Ecto neural progenitor cell (in vitro differentiated cells): ENCODE results near the gene SLC38A7.
"Not testable (repeated sequence)": the region's sequence is repeated elsewhere in the genome, so short reads cannot be mapped to it uniquely, and the experiment has no call there.

Experiments
- DNase-seq: peaks from one replicate; pipeline ENCODE4 v3.0.0-alpha.2; 2018; ENCODE audit warnings: low spot score

The SLC38A7 gene, protein sequence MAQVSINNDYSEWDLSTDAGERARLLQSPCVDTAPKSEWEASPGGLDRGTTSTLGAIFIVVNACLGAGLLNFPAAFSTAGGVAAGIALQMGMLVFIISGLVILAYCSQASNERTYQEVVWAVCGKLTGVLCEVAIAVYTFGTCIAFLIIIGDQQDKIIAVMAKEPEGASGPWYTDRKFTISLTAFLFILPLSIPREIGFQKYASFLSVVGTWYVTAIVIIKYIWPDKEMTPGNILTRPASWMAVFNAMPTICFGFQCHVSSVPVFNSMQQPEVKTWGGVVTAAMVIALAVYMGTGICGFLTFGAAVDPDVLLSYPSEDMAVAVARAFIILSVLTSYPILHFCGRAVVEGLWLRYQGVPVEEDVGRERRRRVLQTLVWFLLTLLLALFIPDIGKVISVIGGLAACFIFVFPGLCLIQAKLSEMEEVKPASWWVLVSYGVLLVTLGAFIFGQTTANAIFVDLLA

GRCh38 chr16:58684354-58685083 is at the start of gene SLC38A7:
TSS of gene SLC38A7 (minus strand) at chr16:58684770. CDS start at chr16:58680126, 4,644 bp downstream.
- peak; percentile 93 for DNase-seq

DNA sequence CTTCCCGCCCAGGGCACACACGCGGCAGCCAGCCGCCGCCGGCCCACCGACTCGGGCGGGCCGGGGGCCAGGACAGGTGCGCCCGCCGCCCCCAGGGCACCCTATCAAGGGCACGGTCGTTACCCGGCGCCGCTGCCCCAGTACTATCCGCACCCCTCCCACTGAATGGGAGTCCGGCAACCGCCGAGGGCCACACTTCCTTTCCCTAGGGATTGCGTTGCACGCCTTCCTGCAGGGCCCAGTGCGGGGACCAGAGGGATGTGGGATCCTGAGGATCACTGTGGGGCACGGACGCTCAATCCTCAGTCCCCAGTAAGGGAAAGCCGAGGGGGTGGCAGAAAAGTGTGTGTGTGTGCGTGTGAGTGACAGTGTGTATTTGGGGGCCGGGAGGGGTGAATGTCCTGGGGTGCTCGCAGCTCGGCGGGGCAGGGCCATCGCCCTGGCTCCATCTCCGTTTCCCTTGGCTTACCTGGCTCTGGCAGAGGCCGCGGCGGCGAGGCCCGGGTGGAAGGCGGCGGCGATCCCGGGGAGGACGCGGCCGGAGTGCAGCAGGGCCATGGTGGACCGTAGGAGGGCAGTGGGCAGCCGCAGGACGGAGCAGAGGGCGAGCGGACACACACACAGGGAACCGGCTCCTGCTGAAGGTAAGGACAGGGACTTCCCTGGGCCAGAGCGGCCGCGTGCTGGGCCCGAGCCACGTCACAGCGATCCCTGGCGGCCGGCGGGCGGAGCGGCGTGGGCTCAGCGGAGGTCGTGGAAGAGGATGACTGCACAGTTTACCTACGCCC is 49.3 kb upstream of the SLC38A7 start, which contains the start of gene GOT2:
GOT2 (minus strand) TSS at position 646 of the 788 bp plus-strand sequence; CDS start at position 558, 88 bp downstream.
- DNase-seq = peak; percentile 92

GRCh38 chr16:58733248-58733670 is 48.7 kb upstream of the SLC38A7 start:
- no peak for DNase-seq

DNA sequence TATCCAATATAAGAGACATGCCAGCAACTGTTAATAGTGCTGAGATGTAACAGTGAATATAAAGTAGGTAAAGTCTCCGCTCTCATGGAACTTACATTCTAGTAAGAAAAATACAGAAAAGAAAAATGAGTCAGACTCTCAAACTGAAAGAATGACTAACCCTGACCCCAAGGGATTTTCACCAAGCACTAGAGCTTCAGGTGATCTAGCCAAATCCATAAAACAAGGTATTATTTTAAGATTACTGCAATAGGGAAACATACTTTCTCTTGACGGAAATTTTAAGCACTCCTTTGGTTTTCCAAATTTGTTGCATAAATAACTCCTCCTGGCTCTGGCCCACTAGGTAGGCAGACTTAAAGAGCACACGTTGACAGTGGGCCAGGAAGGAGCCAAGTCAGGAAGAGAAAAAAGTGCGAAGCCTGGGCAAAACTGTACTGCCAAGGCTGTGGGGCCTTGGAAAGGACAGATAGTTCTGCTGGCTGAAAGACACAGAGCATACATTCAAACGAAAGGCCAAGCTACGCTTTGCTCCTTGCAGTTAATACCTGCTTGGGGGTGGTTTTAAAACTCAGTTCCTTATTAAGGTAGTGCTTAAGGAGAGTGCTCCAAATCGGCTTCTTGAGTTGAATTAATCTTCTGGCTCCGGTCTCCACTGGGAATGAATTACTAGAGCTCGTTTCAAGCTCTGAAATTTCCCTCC is 48.1 kb upstream of the SLC38A7 start:
- no peak for DNase-seq

GRCh38 chr16:58730724-58731370 is 46.3 kb upstream of the SLC38A7 start:
- DNase-seq = no peak

GRCh38 chr16:58727796-58728568 is 43.4 kb upstream of the SLC38A7 start:
- DNase-seq = no peak

- DNase-seq = no peak
These were observed 42.6 kb upstream of the SLC38A7 start for GRCh38 chr16:58727028-58727781.

DNA sequence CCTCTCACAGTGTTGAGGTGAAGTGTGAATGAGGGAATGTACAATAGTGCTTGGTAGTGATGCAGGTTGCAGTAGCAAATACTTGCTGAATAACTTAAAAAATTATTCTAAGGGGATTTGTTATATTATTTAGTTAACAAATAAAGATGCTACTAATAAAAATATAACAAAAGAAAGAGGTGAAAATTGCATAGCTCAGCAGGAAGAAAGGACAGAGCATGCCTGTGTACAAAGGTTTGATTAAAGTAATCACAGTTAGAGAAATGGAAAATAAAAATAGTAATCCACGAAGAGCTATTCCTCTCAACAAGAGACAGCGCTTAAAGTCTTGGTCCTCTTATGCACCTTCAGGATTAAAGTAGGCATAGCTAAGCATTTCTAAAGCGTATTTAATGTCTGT is 38.5 kb upstream of the SLC38A7 start:
- DNase-seq = no peak

GRCh38 chr16:58717994-58718393 is 33.4 kb upstream of the SLC38A7 start:
- no peak for DNase-seq

GRCh38 chr16:58716468-58716867 is 31.9 kb upstream of the SLC38A7 start:
- no peak for DNase-seq

DNA sequence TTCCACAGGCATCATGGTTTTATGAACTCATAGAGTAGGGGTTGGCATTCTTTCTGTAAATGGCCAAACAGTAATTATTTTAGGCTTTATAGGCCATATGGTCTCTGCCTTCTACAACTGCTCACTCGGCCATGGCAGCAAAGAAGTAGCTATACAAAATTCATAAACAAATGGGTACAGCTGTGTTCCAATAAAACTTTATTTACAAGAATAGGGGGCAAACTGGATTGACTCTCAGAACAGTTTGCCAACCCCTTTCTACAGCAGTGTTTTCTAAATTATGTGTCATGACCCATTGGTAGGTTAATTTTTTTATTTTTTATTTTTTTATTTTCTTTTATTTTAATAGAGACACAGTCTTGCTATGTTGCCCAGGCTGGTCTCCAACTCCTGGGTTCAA is 29.2 kb upstream of the SLC38A7 start:
- DNase-seq = no peak

GRCh38 chr16:58709333-58709732 is 24.8 kb upstream of the SLC38A7 start:
- no peak for DNase-seq

DNA sequence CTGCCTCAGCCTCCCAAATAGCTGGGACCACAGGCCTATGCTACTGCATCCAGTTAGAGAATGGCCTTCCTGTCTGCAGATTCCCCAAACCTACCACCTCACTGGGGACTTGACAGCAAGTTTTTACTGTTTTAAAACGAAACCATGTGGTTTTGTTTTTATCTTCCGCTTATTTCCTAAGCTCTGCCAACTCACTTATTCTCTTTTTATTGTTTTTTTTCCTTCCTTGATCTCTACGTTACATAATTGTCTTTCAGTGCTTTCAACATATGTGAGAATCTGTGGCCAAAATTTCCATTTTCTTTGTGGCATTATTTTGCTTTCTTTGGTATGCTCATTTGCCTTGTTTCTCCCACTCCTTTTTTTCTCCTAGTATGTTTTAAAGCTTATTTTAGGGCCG is 14.6 kb upstream of the SLC38A7 start:
- no peak for DNase-seq

GRCh38 chr16:58695368-58695767 is 10.8 kb upstream of the SLC38A7 start:
- no peak for DNase-seq

DNA sequence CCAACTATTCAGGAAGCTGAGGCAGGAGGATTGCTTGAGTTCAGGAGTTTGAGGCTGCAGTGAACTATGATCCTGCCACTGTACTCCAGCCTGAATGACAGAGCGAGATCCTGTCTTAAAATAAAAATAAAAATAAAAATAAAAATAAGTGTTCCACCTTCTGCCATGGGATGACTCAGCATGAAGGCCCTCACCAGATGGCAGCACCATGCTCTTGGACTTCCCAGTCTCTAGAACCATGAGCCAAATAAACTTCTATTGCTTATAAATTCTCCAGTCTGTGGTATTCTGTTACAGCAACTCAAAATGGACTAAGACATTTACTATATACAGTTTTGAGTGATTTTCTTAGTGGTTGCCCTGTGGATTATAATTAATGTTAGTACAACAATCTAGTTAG is 7.9 kb upstream of the SLC38A7 start:
- no peak for DNase-seq

DNA sequence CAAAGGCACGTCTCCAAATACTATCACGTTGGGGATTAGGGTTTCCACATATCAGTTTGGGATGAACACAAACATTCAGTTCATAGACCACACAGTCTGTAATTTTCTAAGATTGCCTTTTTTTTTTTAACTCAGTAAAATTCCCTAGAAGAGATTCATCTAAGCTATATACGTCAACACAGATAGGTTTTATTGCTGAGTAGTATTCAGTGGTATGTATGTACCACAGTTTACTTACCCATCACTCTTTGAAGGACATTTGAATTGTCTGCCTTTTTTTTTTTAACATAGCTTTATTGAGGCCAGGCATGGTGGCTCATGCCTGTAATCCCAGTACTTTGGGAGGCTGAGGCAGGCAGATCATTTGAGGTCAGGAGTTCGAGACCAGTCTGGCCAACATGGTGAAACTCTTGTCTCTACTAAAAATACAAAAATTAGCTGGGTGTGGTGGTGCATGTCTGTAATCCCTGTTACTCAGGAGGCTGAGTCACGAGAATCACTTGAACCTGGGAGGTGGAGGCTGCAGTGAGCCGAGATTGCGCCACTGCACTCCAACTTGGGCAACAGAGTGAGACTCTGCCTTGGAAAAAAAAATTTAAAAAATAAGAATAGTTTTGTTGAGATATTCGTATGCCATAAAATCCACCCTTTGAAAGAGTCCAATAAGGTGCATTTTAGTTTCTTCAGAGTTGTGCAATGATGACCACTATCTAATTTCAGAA is 2.6 kb upstream of the SLC38A7 start:
- DNase-seq = not testable (repeated sequence)

DNA sequence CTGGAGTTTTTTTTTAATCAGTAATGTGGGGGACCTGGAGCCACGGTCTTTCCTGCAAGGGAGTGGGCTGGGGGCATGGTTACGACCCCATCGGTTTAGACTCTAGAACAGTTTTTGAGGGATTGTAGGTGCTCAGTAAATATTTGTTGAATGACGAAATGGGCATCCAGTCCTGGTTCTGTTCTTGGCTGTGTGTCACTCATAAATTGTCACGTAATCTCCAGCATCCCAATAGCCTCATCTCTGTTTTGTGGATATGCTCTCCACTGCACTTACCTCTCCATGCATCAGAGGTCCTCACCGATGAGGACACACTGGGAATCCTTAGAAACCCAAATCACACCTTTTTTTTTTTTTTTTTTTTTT is 497 bp upstream of the SLC38A7 start:
- DNase-seq = no peak

DNA sequence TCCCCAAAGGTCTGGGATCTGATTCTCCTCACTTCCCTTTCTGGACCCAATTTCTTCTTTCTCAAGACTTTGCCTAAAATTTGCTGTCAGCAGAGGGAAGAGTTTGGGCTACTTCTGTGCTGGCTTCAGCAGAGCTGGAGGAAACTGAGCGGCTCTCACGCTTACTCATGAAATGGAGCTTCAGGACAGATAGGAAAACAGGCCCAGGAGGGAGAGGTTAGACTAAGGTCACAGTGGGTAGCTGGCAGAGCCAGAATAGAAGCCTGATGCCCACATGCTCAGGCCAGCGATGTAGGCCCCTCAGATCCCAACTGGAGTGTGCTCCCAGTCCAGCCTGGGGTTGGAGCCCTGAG is 593 bp downstream of the SLC38A7 start:
- DNase-seq = no peak

DNA sequence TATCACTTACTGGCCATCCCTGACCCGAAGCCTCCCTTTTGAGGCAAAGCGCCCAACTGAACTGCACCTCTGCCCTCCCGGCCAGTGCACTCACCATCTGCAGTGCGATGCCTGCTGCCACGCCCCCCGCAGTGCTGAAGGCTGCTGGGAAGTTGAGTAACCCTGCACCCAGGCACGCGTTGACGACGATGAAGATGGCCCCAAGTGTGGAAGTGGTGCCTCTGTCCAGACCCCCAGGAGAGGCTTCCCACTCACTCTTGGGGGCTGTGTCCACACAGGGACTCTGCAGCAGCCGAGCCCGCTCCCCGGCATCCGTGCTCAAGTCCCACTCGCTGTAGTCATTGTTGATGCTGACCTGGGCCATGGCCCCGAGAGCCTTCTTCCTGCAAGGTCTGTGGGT is 4.8 kb downstream of the SLC38A7 start:
- no peak for DNase-seq
